HG02970 (cell line): ENCODE measurements around the gene GAGE12F.
"Not testable (repeated sequence)": the region's sequence is repeated elsewhere in the genome, so short reads cannot be mapped to it uniquely, and the experiment has no call there.

ENCODE experiments used
- ATAC-seq: cut with Tn5 transposase; IDR thresholded peaks from one replicate; pipeline ENCODE4 v1.9.1; 2021; ENCODE audit warnings: mild to moderate bottlenecking, moderate library complexity, moderate number of reproducible peaks; ENCODE audit not compliant: unreplicated experiment, low FRiP score

The GAGE12F gene, protein sequence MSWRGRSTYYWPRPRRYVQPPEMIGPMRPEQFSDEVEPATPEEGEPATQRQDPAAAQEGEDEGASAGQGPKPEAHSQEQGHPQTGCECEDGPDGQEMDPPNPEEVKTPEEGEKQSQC

DNA sequence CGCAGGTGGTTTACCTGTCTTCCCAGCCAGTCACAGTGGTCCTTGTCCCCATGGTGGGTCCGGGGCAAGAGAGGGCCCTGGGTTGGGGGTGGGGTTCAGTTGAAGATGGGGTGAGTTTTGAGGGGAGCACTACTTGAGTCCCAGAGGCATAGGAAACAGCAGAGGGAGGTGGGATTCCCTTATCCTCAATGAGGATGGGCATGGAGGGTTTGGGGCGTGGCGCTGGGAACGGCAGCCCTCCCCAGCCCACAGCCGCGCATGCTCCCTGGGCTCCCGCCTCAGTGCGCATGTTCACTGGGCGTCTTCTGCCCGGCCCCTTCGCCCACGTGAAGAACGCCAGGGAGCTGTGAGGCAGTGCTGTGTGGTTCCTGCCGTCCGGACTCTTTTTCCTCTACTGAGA lies at the start of gene GAGE12F:
Gene GAGE12F, plus strand, starts transcription at position 301 of the 400 bp plus-strand sequence. CDS start 1,155 bp downstream, outside the sequence.
- not testable (repeated sequence) for ATAC-seq

DNA sequence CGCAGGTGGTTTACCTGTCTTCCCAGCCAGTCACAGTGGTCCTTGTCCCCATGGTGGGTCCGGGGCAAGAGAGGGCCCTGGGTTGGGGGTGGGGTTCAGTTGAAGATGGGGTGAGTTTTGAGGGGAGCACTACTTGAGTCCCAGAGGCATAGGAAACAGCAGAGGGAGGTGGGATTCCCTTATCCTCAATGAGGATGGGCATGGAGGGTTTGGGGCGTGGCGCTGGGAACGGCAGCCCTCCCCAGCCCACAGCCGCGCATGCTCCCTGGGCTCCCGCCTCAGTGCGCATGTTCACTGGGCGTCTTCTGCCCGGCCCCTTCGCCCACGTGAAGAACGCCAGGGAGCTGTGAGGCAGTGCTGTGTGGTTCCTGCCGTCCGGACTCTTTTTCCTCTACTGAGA lies 28.8 kb upstream of the GAGE12F start, which contains the start of gene GAGE12C:
Gene GAGE12C, plus strand, starts transcription at position 301 of the 400 bp plus-strand sequence. CDS start 1,155 bp downstream, outside the sequence.
- not testable (repeated sequence) for ATAC-seq

DNA sequence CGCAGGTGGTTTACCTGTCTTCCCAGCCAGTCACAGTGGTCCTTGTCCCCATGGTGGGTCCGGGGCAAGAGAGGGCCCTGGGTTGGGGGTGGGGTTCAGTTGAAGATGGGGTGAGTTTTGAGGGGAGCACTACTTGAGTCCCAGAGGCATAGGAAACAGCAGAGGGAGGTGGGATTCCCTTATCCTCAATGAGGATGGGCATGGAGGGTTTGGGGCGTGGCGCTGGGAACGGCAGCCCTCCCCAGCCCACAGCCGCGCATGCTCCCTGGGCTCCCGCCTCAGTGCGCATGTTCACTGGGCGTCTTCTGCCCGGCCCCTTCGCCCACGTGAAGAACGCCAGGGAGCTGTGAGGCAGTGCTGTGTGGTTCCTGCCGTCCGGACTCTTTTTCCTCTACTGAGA lies 19.2 kb upstream of the GAGE12F start, which contains the start of gene GAGE12D:
Gene GAGE12D, plus strand, starts transcription at position 301 of the 400 bp plus-strand sequence. CDS start 1,155 bp downstream, outside the sequence.
- not testable (repeated sequence) for ATAC-seq

DNA sequence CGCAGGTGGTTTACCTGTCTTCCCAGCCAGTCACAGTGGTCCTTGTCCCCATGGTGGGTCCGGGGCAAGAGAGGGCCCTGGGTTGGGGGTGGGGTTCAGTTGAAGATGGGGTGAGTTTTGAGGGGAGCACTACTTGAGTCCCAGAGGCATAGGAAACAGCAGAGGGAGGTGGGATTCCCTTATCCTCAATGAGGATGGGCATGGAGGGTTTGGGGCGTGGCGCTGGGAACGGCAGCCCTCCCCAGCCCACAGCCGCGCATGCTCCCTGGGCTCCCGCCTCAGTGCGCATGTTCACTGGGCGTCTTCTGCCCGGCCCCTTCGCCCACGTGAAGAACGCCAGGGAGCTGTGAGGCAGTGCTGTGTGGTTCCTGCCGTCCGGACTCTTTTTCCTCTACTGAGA lies 9.7 kb upstream of the GAGE12F start, which contains the start of gene GAGE12E:
Gene GAGE12E, plus strand, starts transcription at position 301 of the 400 bp plus-strand sequence. CDS start 1,155 bp downstream, outside the sequence.
- not testable (repeated sequence) for ATAC-seq

DNA sequence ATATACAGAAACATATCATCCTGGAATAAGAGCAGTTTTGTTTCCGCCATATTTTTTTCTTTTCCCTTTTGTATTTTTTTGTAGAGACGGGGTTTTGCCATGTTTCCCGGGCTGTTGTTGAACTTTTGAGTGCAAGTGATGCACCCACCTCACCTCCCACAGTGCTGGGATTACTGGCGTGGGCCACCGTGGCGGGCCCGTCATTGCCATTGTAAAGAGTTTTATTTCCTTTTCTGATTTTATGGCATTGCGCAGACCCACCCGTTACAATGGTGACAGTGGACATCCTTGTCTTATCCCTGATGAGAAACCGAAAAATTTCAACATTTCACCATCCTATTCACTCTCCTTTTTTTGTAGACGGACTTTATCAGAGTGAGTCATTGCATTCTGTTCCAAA lies 8.1 kb downstream of the GAGE12F start:
- not testable (repeated sequence) for ATAC-seq

DNA sequence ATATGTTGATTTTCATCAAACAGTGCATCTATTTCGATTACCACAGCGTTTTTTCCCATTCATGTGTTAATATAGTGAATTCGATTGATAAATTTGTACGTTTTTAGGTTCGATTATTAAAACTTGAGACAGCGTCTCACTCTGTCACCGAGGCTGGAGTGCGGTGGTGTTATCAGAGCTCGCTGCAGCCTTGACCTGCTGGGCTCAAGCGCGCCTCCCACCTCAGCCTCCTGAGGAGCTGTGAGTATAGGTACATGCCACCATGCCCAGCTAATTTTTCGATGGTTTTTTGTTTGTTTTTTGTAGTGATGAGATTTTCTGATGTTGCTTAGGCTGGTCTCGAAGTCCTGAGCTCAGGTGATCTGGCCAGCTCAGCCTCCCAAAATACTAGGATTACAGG lies 8.5 kb downstream of the GAGE12F start:
- ATAC-seq, result not testable (repeated sequence)

DNA sequence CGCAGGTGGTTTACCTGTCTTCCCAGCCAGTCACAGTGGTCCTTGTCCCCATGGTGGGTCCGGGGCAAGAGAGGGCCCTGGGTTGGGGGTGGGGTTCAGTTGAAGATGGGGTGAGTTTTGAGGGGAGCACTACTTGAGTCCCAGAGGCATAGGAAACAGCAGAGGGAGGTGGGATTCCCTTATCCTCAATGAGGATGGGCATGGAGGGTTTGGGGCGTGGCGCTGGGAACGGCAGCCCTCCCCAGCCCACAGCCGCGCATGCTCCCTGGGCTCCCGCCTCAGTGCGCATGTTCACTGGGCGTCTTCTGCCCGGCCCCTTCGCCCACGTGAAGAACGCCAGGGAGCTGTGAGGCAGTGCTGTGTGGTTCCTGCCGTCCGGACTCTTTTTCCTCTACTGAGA lies 9.5 kb downstream of the GAGE12F start, which contains the start of gene GAGE12G:
Gene GAGE12G, plus strand, starts transcription at position 301 of the 400 bp plus-strand sequence. CDS start 1,155 bp downstream, outside the sequence.
- ATAC-seq, result not testable (repeated sequence)

DNA sequence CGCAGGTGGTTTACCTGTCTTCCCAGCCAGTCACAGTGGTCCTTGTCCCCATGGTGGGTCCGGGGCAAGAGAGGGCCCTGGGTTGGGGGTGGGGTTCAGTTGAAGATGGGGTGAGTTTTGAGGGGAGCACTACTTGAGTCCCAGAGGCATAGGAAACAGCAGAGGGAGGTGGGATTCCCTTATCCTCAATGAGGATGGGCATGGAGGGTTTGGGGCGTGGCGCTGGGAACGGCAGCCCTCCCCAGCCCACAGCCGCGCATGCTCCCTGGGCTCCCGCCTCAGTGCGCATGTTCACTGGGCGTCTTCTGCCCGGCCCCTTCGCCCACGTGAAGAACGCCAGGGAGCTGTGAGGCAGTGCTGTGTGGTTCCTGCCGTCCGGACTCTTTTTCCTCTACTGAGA lies 19.0 kb downstream of the GAGE12F start, which contains the start of gene GAGE12H:
Gene GAGE12H, plus strand, starts transcription at position 301 of the 400 bp plus-strand sequence. CDS start 1,155 bp downstream, outside the sequence.
- ATAC-seq, result not testable (repeated sequence)

DNA sequence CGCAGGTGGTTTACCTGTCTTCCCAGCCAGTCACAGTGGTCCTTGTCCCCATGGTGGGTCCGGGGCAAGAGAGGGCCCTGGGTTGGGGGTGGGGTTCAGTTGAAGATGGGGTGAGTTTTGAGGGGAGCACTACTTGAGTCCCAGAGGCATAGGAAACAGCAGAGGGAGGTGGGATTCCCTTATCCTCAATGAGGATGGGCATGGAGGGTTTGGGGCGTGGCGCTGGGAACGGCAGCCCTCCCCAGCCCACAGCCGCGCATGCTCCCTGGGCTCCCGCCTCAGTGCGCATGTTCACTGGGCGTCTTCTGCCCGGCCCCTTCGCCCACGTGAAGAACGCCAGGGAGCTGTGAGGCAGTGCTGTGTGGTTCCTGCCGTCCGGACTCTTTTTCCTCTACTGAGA lies 28.6 kb downstream of the GAGE12F start, which contains the start of gene GAGE2A:
Gene GAGE2A, plus strand, starts transcription at position 301 of the 400 bp plus-strand sequence. CDS start 1,155 bp downstream, outside the sequence.
- ATAC-seq, result not testable (repeated sequence)

DNA sequence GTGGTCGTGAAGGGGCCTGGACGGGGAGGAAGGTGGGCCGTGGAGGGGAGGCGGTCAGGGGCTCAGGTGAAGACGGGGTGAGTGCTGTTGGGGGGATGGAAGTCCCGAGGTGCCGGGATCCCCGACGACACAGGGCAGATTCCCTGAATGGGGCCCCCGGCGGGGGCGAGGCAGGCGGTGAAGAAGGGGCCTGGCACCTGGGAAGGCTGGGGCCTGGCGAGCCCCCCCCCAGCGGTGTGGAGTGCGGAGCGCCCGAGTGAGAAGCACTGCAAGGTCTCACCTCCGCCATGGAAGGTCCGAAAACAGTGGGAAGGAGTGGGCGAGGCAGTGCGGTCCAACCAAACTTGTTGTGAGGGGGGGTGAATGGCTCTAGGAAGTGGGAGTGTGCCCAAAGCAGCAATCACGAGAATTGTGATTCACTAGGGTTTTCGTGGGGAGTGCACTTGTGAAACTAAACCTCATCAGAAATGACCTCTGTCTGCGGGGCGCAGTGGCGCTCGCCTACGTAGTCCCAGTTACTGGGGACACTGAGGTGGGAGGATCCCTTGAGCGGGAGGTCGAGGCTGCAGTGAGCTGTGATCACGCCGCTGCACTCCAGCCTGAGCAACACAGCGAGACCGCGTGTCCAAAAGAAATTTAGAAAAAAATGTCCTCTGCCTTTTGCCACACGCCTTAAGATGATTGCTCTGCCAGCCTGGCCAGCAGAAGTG lies 29.3 kb downstream of the GAGE12F start:
- ATAC-seq, result not testable (repeated sequence)

DNA sequence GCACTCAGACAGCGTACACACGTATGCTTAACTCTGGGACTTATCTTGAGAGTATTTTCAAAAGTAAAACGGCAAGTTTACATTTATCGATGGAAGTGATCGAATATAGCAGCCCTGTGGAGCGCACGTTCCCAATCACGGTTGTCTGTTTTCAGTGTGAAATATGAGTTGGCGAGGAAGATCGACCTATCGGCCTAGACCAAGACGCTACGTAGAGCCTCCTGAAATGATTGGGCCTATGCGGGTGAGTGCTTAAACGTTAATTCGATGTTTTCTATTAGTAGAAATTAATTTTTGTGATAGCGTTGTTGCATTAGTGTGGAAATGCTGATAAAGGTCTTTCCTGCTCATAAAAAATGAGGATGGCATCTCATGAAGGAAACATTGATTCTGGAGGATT lies 29.8 kb downstream of the GAGE12F start:
- not testable (repeated sequence) for ATAC-seq

DNA sequence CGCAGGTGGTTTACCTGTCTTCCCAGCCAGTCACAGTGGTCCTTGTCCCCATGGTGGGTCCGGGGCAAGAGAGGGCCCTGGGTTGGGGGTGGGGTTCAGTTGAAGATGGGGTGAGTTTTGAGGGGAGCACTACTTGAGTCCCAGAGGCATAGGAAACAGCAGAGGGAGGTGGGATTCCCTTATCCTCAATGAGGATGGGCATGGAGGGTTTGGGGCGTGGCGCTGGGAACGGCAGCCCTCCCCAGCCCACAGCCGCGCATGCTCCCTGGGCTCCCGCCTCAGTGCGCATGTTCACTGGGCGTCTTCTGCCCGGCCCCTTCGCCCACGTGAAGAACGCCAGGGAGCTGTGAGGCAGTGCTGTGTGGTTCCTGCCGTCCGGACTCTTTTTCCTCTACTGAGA lies 38.1 kb downstream of the GAGE12F start, which contains the start of gene GAGE1:
Gene GAGE1, plus strand, starts transcription at position 301 of the 400 bp plus-strand sequence. CDS start 1,155 bp downstream, outside the sequence.
- ATAC-seq, result not testable (repeated sequence)

DNA sequence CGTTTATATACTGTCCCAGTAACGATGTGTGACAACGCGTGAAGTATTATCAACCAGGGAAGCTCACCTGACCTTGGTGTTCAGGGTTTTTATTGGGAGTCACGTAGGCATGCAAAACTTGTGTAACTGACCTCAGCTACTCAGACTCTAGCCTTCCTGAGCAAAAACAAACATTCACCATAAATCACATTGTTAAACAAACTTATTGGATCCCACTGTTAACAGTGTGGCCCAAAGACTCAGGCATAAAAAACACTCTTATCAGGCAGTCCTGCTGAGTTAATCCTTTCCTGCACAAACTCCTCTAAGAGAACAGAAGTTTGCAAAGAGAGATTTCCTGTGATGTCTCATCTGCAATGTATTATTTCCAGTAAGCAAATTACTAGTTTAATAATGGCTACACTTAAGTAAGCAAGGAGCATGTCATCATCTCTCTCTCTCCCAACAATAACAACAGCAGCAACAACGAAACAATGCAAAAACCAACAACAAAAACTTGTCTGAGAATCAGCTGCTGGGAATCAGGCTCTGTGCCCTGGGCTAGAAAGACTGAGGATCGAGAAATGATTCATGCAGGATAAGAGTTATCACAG lies 50.2 kb downstream of the GAGE12F start:
- no peak for ATAC-seq
